Amniotic stem cell (primary cell): ENCODE data around the gene GFPT2.
A peak's percentile ranks its signal among the peaks of the same experiment; 100 is the strongest.

Experiments used
- DNase-seq: peaks from one replicate; lab custom pipeline; 2025; lab: John Stamatoyannopoulos, UW

The GFPT2 gene

GRCh38 chr5:180333661-180334060 is 19.5 kb downstream of the GFPT2 start:
- no peak for DNase-seq

GRCh38 chr5:180332861-180333260 is 20.3 kb downstream of the GFPT2 start:
- DNase-seq, result no peak

- no peak for DNase-seq
Measured at GRCh38 chr5:180332051-180332517, 21.1 kb downstream of the GFPT2 start.

GRCh38 chr5:180331647-180331950 is 21.5 kb downstream of the GFPT2 start:
- DNase-seq, result no peak

- DNase-seq, result no peak
Measured at GRCh38 chr5:180330810-180331646, 22.1 kb downstream of the GFPT2 start.

GRCh38 chr5:180330270-180330648 is 22.9 kb downstream of the GFPT2 start:
- no peak for DNase-seq

GRCh38 chr5:180329606-180330269 is 23.4 kb downstream of the GFPT2 start:
- DNase-seq, result no peak

- DNase-seq, result no peak
Measured at GRCh38 chr5:180329138-180329435, 24.0 kb downstream of the GFPT2 start.

- DNase-seq, result no peak
Measured at GRCh38 chr5:180328296-180329137, 24.6 kb downstream of the GFPT2 start.

GRCh38 chr5:180326989-180327565 is 26.1 kb downstream of the GFPT2 start:
- DNase-seq, result no peak

- no peak for DNase-seq
Measured at GRCh38 chr5:180324601-180324950, 28.6 kb downstream of the GFPT2 start.

- no peak for DNase-seq
Measured at GRCh38 chr5:180323941-180324600, 29.1 kb downstream of the GFPT2 start.

GRCh38 chr5:180323160-180323559 is 30.0 kb downstream of the GFPT2 start:
- no peak for DNase-seq

- DNase-seq, result no peak
Measured at GRCh38 chr5:180318456-180319089, 34.6 kb downstream of the GFPT2 start.

GRCh38 chr5:180316586-180316985 is 36.5 kb downstream of the GFPT2 start:
- DNase-seq, result no peak

GRCh38 chr5:180315762-180316212 is 37.3 kb downstream of the GFPT2 start:
- no peak for DNase-seq

- DNase-seq, result peak; percentile 67
Measured at GRCh38 chr5:180313677-180314505, 39.2 kb downstream of the GFPT2 start.

- DNase-seq, result no peak
Measured at GRCh38 chr5:180311216-180311615, 41.9 kb downstream of the GFPT2 start.

GRCh38 chr5:180306796-180307195 is 46.3 kb downstream of the GFPT2 start:
- no peak for DNase-seq

- no peak for DNase-seq
Measured at GRCh38 chr5:180305481-180305880, 47.7 kb downstream of the GFPT2 start.
